NCI-H2081 treated with DMSO at 0.1 percent for 48 hours (cell line): ENCODE results near the gene PM20D2.
"Not testable (repeated sequence)": the region's sequence is repeated elsewhere in the genome, so short reads cannot be mapped to it uniquely, and the experiment has no call there.

Source experiments
- DNase-seq: peaks from one replicate; lab custom pipeline; 2025; lab: John Stamatoyannopoulos, UW

PM20D2 gene, protein sequence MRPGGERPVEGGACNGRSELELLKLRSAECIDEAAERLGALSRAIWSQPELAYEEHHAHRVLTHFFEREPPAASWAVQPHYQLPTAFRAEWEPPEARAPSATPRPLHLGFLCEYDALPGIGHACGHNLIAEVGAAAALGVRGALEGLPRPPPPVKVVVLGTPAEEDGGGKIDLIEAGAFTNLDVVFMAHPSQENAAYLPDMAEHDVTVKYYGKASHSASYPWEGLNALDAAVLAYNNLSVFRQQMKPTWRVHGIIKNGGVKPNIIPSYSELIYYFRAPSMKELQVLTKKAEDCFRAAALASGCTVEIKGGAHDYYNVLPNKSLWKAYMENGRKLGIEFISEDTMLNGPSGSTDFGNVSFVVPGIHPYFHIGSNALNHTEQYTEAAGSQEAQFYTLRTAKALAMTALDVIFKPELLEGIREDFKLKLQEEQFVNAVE

GRCh38 chr6:89145956-89146717, at the start of gene PM20D2:
Gene PM20D2, plus strand, starts transcription at chr6:89146055. Its CDS starts 90 bp downstream, at chr6:89146145.
- no peak for DNase-seq

GRCh38 chr6:89098461-89098860, 47.4 kb upstream of the PM20D2 start:
- DNase-seq: no peak

DNA sequence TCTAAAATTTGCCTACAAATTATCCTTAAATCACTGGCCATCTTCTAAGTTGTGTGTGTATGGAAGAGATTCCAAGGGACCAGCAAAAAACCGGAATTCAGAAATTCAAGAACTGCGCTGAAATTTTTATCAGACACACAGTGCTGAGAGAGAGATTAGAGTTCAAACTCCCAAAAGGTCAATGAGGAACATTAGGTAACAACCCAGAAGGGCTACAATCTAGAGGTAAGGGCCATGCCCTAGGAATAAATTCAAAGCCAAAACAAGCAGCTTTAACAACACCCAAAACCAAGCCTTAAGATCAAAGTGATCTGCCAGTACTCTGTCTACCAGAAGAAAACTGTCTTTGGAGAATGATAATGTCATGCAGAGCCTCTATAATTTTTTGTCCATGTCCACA, 45.7 kb upstream of the PM20D2 start:
- no peak for DNase-seq

GRCh38 chr6:89110284-89110683, 35.6 kb upstream of the PM20D2 start:
- no peak for DNase-seq

DNA sequence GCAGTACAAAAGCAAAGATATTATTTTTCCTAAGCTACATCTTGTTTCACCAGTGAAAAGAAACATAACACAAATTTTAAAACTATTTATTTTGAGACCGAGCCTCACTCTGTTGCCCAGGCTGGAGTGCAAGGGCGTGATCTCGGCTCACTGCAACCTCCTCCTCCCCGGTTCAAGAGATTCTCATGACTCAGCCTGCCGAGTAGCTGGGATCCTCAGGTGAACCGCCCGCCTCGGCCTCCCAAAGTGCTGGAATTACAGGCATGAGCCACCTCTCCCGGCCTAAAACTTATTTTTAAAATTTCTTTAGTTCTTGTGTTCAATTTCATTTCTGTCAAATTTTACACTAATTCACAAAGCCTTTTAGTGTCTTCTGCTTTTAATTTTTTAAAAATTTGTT, 33.9 kb upstream of the PM20D2 start:
- no peak for DNase-seq

DNA sequence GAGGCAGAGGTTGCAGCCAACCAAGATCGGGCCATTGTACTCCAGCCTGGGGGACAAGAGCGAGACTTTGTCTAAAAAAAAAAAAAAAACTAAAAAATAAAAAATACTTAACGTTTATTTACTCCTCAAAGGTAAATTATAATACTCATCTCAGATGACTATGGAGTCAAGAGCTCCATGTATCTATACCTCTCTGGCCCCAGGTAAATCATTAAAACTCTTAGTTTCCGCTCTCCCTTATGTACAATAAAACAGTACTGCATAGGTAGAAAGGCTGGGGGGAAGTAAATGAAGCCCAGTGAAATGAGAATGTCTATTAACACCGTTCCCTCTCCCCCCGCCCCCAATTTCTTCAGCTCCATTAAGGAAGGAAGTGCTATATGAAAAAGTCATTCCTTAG, 29.2 kb upstream of the PM20D2 start:
- no peak for DNase-seq

DNA sequence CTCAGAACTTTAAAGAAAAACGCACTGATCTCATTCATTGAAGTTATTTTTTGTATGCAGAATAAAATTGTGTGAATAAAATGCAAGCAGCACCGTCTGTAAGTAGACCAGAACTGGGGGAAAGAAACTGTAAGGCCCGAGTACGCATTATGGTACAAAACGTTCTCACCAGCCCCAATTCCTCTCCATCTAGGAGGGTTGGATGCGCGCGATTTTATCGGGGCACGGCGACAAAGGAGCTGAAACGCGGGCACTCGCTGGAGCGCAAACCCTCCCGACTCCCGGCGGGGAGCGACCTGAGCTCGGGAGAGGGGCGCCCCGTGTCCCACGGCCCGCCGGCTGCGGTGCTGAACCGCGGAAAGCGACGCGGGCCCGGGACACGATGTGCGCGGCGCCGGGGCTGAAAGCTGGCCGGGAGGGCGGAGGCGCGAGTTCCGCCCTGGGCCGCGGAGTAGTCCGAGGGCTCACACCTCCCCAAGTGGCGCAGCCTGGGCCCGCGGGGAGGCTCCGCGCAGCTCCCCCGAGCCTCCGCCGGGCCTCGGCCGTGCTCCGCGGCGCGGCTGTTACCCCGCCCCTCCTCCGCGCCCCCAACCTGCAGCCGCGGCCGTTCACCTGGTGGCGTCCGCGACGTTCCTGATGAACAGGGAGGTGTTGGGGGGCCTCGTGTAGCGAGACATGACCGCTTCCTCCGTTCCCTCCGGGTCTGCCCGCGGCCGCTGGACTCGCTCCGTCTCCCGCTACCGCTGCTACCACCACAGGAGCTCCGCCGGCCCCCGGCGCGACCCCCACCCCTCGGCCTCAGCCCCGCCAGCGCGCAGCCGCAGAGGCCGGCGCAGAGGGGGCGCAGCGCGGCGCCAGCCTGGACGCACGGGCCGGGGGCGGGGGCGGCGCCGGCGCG, 28.4 kb upstream of the PM20D2 start, which contains the start of gene SRSF12:
SRSF12 (minus strand) TSS at position 861 of the 898 bp plus-strand sequence; CDS start at position 677, 184 bp downstream.
- no peak for DNase-seq

DNA sequence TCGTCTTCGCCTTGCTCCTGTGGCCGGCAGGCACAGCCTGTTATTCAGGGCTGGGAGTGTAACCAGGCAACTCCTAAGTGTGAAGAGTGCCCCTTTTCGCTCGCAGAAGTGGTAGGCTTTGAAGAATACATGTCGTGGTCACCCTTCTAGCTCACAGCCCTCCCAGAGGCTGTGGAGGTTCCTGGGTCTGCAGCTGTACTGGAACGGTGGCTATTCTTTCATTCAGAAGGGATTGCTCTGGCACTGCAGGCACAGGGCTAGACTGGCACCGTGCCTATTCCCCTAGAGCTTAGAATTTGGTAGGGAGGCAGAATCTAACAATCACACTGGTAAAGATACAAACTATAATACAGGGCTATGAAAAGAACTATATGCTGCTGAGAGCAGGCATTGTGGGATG, 26.9 kb upstream of the PM20D2 start:
- no peak for DNase-seq

GRCh38 chr6:89120371-89120770, 25.5 kb upstream of the PM20D2 start:
- DNase-seq: no peak

- DNase-seq: no peak
Measured at GRCh38 chr6:89121934-89122333, 23.9 kb upstream of the PM20D2 start.

DNA sequence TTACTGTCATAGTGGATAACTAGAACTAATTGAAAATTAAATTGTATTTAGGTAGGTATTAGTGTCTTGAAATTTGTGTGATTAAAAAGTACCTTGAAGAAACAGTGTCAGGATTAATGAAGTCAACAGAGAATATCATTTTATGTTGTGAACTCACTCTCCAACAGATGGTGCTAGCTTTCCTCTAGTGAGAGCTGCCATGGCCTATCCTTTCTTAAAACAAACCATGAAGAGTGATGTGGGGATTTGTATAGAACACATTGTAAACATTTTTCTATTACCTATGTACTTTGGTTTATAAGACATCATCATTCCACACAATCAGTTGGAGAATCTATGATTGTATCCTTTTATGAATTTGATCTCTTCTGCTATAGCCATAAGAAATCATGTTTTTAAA, 23.2 kb upstream of the PM20D2 start:
- no peak for DNase-seq

DNA sequence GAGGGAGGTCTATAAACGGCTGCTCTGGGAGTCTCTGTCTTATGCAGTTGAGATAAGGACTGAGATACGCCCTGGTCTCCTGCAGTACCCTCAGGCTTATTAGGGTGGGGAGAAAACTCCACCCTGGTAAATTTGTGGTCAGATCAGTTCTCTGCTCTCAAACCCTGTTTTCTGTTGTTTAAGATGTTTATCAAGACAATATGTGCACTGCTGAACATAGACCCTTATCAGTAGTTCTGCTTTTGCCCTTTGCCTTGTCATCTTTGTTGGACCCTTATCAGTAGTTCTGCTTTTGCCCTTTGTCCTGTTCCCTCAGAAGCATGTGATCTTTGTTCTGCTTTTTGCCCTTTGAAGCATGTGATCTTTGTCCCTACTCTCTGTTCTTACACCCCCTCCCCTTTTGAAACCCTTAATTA, 17.6 kb upstream of the PM20D2 start:
- DNase-seq: not testable (repeated sequence)

DNA sequence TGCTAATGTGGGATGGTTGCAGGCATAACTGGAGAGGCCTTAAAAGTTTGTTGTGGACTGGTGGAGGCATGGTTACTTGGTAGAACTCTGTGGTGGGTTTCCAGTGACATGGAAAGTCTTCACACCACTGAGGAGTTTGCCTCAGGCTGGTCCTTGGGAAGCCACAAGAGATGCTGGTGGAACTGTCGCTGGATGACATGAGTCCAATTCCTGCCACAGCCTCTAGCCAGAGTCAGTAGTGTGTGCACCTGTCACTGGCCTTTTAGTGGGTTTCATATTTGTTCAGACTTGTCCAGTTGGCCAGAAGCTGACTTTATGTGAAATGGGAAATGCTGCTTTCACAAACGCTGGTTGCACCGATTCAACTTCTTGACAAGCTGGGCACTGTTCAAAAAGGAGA, 14.3 kb upstream of the PM20D2 start:
- DNase-seq: no peak

DNA sequence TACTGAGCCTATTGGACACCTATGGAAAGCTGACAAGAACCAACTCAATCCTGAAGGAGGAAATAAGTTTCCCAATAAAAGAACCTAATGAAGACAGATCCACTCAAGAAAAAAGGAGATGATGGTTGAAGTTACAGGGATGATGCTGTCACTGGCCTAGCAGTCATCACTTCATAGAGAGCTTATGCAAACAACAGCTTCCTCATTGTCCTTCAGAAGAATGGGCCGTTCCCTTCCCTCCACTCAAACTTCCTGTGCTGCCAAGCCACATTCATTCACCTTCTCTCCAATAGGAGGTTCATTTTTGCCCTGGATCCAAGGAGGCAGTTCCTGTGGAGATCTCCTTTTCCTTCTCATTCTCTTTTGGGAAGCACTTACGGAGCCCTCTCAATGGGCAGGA, 13.8 kb upstream of the PM20D2 start:
- DNase-seq: no peak

DNA sequence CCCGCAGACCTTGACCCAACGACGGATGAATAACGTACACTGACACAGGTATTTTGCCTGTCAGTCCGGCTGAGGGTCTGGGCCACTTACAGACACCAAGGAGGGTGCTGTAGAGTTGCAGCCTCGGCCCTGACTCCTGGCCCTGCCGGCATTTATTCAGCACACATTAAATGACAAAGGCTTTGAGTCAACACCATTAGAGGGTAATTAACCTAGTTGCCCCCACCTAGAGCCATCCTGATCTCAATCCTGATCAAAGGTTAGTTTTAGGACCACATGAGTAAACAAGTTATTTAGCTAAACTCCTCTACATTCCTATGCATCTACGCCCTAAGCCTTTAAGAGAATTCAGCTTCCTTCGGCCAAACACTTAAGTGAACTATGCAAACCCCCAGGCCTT, 11.9 kb upstream of the PM20D2 start:
- DNase-seq: no peak

- no peak for DNase-seq
Measured at GRCh38 chr6:89134723-89135122, 11.1 kb upstream of the PM20D2 start.

GRCh38 chr6:89138173-89138572, 7.7 kb upstream of the PM20D2 start:
- no peak for DNase-seq

DNA sequence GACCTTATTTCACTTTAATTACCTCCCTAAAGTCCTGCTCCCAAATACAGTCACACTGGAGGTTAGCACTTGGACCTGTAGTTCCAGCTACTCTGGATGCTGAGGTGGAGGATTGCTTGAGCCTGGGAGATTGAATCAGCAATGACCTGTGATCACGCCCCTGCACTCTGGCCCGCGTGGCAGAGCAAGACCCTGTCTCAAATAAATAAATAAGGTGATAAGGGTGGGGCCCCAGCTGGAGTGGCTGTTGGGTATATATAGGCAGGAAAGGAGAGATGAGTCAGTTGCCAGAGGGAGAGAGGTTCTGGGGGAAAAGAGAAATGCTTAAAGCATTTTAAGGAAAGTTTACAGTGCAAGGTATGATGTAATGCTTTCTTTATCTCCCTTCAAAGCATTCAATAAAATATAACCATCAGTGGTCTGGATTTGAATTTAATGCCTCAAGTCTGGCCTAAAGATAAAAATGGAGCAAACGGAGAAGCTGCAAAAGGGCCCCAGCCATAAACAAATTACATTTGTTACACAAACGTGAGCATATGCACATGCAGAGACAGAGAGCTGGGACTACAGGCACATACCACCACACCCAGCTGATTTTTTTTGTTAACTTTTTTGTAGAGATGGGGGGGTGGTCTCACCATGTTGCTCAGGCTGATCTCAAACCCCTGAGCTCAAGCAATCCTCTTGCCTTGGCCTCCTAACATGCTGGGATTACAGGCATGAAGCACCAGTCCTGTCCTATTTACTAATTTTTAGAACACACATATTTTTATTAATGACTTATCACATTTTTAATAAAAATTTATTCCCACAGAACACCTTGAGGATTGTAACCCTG, 6.1 kb upstream of the PM20D2 start:
- no peak for DNase-seq

- DNase-seq: no peak
Measured at GRCh38 chr6:89140347-89141156, 5.3 kb upstream of the PM20D2 start.

DNA sequence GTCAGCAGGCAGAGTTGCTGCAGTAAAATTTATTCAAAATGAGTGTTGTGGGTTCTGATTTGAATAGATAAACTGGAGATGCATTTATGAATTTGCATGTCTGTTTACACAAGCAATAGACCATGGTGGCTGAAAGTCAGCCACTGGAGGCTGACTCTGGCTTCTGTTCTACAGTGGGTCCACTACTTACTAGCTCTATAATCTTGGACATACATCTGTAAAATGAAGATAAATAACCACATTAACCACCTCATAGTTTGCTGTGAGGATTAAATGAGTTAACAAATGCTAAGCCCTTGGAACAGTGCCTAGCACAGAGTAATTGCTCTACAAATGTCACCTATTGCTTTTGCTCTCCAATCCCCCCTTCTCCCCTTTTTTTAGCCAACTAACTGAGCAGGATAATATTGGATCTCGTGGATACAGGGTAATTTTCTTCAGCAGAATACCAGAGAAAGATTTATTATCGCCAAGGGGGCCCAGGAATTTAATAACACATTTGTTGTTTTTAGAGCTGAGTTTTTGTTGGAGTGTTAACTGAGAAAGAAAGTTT, 1.4 kb upstream of the PM20D2 start:
- peak; percentile 83 for DNase-seq
